ENCODE results near the gene LKAAEAR1.

Gene LKAAEAR1

DNA sequence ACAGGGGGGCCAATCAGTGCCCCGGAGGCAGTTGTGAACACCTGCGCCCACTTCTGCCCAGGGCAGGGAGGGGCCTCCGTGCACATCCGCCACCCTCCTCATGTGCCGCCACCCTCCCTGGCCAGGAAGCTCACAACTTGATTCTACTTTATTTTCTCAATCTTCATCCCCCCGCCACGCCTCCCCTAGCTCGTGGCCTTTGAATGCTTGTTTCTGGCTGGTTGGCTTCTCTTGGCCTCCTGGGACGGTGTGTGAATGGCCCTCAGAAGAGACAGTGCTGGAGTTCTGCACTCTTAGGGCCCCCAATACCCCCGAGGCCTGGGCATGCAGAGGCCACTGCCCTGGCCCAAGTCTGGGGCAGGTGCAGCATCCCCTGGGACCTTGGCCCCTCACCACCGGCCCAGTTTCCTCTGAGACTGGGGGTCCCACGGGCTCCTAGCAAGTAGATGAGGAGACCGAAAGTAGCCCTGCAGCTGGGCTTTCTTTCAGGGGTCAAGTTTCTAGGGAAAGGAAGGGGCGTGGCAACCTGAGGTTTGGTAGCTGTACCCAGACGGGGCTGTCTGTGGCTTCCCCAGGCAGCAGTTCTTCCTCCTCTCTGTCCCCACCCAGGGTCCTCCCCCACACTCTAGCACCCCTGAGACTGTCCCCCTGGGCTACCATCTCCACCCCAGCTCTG is 6.2 kb downstream of the LKAAEAR1 start:
- DNase-seq: no peak

DNA sequence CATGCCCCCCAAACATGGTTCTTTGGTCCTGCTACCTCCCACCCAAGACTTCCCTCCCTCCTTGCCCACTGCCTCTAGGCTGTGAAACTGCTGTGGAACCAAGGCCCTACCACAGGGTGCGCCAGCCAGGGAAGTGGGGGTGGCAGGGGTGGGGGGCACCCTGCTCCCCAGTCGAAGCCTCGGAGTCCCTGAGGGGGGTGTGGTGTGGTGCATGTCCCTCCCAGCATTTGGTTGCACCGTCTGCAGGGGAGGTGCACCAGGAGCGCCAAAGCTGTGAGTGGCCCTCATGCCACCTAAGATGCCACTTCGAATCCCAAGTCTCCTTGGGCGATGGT is 6.7 kb downstream of the LKAAEAR1 start:
- DNase-seq: no peak

DNA sequence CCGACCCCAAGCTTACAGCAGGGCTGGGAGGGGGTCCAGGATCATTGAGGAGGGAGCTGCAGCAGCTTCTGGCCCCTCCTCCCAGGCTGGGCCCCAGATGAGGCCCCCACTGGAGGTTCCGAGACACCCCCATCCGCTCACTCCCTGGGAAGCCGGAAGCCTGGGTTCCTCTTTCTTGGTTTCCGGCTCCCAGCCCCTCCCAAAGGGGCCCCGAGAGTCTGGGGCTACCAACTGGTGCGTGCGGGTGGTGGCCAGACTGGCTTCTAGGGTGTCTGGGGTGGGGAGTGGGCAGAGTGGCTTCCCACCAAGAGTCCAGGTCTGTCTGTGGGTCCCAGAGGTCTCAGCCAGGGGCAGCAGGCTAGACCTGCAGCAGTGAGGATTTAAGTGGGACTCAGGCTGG is 7.1 kb downstream of the LKAAEAR1 start:
- no peak for DNase-seq

DNA sequence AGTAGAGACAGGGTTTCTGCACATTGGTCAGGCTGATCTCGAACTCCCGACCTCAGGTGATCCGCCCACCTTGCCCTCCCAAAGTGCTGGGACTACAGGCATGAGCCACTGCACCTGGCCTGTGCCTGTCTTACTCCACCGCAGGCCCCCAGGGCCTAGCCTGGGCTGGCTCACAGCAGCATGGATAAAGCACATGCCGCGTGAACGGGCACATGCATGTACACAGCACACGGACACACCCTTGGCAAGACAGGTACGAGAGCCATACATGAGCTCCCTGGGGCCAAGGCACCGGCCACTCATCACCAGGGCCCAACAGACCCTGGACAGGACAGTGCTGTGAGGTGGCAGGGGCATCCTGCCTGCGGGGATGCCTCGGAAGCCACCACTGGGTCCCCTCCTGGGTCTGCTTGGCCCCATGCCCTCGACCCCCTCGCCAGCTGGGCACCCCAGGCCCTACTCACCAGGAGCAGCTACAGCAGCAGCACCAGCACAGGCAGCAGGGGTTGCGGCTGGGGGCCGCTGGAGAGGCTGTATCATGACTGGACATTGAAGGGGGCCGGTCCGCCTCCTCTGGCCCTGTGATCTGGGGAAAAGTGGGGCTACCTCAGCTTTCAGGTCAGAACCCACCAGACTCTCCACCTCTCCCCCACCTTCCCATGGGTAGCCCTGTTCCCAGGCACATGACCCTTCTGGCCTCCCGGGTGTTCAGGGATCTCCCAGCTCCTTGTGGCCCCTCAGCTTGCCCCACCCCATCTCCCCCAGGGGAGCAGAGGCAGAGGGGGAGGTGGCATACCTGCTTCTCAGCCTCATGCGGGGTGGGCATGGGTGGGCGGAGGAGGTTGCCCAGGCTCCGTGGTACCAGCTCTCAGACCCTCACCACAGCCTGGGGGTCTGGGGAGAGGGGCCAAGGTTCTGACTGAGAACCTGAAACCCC is 7.9 kb downstream of the LKAAEAR1 start:
- DNase-seq: no peak

DNA sequence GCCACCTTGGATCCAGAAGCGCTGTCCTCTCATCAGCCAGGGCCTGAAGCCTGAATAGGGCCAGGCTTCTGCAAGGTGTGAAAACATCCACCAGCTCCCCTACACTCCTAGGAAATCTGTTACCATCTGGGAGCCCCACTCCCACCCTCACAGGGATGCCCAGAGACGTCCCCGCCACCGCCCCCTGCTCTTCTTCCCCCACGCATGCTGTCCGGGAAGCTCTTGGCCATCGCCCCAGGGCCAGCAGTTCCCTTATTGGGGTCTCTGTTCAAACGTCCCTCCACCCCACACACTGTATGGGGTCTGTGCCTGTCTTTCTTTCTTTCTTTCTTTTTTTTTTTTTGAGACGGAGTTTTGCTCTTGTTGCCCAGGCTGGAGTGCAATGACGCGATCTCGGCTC is 8.6 kb downstream of the LKAAEAR1 start:
- no peak for DNase-seq

DNA sequence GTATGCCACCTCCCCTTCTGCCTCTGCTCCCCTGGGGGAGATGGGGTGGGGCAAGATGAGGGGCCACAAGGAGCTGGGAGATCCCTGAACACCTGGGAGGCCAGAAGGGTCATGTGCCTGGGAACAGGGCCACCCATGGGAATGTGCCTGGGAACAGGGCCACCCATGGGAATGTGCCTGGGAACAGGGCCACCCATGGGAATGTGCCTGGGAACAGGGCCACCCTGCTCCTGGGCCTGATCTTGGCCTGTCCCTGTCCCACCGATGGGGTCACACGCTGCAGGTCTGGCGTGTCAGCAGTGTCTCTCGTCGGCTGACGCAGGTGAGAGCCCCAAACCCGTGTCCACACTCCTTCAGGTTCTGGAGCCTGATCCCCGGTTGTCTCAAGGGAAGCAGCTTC is 9.2 kb downstream of the LKAAEAR1 start:
- no peak for DNase-seq

DNA sequence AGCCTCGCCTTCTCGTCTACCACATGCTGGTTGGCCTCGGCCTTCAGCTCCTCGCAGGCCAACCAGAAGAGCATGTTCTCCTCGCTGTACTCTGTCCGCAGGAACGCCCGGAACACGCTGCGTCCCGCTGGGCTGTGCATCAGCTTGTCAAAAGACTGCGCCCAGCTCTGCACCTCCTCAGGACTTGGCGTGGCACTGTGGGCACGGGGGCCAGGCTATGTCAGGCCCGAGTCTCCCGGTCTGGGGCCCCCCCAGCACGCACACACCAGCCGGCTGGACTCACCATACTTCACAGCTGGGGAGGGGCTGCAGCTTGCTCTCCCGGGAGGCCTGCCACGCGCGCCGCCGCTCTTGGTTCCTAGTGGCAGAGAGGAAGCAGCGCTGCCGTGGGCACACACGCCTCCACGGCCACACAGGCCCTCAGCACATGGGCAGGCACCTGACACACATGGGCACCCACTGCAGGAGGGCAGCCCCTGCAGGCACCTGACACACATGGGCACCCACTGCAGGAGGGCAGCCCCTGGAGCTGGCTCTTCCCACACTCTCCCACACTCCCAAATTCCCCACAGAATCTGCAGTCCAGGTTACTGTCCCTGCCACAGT is 9.9 kb downstream of the LKAAEAR1 start:
- DNase-seq: no peak

DNA sequence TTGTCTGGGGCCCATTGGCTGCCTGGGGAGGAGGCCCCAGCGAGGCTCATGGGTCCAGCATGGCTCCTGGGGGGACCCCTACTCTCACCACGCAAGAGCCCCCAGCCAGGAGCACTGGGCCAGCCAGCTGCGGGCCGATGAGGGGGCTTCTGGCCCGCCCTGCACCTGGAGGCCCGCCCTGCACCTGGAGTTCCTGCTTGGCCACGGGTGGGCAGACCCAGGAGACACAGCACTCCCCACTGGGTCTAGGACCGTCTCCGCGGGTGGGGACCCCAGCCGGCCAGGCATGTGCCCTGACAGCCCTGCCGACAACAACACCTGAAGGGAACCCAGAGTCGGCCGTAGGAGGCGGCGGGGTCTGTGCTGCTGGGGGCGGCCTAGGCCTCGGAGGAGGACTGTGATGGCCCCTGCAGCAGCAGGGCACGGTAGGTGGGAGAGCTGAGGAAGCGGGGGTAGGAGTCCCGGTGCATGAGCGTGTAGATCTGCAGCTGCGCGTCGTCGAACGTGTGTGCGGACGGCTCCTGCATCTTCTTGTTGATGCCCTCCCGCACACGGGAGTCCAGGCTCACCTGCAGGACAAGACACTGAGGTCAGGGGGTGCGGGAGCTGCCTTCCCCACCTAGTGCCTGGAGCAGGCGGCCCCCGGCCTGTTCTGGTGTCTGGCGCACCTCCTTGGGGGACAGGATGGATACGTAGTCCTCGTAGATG is 10.6 kb downstream of the LKAAEAR1 start:
- DNase-seq: no peak

DNA sequence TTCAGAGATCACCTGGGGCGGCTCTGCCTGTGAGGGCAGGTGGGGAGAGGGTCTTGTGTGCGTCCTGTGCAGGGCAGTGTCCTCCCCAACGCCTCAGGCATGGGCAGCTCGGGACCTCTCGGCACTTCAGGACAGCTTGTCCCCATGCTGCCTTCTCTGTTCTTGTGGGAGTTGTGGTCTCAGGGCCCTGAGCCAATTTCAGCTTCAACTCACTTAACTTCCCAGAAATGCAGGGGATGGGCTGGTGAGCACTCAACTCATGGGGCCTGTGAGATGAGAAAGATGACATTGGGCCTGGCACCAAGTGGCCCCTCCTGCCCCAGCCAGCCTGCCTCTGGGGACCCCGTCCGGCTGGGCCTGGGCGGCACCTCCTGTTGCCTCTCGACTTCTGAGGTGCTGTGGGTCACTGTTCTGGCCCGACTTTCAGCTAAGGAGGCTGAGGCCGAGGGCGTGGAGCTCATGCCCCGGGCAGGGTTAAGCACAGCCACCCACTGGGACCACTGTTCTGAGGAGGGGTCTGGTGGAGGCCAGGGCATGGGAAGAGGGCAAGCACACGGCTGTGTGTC is 11.6 kb downstream of the LKAAEAR1 start:
- no peak for DNase-seq

DNA sequence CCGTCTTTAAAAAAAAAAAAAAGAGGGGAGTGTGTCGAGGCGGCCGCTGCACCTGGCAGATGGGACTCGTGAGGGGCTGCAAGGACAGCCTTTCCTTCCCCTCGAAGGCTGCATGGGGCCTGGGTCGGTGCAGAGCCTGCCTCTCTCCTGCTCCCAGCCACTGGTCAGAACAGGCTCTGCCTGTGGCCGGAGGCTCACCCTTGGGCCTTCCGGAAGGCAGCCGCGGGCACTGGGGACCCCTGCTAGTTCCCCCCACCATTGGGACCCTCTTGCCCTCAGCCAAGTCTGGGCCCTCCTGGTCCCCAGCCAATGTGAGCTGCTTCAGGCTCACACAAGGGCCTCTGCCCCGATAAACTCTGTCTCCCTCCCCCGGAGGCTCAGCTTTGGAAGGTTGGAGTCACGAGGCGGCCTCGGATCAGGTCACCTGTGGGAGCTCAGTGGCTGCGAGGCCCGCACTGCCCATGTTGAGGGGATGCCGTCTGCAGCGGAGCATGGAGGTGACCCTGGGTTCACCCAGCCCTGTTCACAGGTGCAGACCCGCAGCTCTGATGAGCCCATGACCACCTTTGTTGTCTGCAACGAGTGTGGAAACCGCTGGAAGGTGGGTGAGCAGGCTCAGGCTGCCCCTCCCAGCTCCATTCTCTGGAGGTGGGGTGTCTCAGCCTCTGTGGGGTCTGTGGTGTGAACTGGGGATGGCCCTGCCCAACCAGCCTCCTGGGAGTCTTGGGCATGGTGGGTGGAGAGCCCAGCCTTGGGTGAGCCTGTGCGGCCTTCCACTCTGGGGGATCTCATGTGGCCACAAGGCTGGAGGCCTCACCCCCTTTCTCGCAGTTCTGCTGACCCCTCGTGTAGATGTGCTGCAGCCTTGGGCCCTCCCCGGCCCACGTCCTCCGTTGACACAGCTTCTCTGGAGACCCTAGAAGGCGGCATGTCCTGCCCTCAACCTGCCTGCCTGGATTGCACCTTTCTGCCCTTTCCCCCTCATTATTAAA is 12.6 kb downstream of the LKAAEAR1 start:
- no peak for DNase-seq

DNA sequence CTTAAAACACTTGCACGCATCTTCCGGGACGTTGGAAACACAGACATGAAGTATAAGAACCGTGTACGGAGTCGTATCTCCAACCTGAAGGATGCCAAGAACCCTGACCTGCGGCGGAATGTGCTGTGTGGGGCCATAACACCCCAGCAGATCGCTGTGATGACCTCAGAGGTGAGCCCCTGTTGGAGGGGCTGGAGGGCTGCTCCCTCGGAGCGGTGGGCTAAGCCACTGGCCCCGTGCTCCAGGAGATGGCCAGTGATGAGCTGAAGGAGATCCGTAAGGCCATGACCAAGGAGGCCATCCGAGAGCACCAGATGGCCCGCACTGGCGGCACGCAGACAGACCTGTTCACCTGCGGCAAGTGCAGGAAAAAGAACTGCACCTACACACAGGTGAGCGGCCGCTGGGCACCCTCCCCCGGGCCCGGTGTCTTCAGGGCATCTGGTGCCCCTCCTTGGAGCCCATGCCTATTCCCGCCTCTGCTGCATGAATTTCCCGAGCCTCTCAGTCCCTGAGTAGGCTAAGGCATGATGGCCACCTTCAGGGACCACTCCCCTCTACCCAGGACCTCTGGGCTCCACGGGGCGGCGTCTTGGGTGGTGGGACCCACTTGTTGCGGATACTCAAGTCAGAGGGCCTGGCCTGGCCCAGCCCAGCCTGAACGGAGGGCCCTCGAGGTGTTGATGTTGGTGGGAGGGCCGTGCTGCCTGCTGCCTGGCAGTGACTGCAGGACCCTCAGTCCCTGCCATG is 13.8 kb downstream of the LKAAEAR1 start:
- DNase-seq: no peak

DNA sequence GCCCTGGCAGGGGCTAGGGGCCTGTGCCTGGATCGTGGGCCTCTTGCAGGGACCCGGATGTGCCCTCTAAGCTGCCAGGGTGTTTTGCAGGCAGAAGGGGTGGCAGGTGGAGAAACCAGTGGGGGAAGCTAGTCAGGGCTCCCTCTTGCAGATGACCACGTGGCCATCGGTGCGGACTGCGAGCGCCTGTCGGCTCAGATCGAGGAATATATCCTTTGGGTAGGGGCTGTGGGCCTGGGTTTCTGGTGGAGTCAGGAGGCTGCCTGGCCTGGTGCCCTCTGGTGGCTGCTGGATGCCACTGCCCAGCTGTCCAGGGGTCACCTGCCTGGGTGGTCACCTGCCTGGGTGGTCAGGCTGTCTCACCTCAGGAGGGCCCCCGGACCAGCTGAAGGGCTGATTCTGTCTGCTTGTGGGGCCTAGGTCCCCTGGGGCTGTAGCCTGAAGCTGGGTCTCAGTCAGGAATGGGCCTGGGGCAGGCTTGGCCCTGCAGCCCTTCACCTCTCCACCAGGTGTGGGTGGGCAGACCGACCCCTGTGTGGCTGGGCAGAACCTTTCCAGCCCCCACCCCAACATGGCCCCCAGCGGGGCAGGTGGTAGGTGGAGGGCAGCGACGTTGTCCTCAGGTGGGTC is 14.5 kb downstream of the LKAAEAR1 start:
- DNase-seq: no peak

DNA sequence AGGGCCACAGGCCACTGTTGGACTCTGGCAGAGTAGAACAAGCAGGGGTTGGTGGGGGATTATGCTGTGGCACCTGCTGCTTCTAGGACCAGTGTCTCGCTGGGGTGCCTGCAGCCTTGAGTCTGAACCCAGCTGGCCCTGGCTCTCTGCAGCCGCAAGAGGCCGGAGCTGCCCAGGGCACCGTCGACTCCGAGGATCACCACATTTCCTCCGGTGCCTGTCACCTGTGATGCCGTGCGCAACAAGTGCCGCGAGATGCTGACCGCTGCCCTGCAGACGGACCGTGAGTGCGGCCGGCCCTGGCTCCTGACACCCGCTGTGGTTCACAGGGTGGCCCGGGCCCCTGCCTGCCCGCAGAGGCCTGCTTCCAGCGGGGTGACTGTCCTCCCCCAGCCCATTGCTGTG is 15.0 kb downstream of the LKAAEAR1 start:
- no peak for DNase-seq

DNA sequence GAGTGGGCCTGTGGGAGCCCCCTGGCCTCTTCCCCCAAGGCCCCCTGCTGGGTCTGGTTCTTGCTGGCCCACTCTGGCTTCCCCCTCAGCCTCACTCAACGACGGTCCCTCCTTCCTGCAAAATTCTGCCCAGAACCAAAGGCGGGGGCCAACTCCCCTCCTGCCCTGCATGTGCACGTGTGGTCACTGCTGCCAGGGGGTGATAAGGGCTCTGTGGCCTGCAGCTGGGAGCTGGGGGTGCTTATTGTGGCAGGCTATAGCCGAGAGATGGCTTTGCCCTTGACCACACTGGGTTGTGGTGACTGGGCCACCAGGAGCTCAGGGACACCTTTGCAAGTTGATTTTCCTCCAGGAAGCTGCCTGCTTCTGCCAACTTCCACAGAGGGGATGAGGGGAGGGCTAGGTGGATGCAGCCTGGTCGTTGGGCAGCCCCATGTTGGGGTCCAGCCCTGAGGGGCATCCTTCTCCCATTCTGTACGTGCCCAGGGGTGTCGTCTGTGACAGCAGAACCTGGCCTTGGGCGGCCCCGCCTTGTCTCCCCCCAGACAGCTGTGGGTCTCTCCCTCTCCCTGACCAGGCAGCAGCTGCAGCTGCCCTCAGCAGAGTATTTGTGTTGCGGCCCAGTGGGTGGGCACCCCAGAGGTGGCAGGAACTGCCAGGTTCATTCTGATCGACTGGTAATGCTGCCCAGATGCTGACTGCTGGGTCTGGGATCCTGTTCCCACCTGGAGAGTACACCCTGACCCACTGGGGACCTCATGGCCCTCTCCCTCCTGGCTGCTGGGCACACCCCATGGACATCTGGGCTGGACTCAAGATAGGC is 15.6 kb downstream of the LKAAEAR1 start:
- DNase-seq: no peak

DNA sequence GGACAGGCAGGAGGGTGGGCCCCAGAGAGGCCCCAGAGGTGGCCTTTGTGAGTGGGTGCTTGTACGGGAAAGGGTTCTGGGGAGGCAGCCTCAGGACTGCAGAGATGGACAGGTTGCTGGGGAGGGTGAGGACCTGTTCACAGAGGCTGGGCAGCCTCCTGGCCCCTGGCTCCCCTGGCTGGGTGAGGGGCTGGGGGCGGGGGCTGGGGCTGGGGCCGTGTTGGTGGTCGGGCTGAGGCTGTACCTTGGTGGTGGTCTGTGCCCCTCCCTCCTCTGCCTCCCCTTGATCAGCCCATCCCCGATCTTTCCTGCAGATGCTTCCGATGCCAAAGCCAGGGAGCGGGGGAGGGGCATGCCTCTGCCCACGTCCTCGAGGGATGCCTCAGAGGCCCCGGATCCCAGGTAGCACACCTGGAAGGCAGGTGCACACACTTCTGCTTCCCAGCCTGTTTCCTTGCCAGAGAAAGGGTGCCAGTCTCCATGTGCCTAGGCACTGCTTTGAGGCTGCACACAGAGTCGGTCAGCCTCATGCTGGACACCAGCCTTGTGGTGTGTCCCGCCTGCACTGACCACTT is 16.4 kb downstream of the LKAAEAR1 start:
- DNase-seq: no peak

DNA sequence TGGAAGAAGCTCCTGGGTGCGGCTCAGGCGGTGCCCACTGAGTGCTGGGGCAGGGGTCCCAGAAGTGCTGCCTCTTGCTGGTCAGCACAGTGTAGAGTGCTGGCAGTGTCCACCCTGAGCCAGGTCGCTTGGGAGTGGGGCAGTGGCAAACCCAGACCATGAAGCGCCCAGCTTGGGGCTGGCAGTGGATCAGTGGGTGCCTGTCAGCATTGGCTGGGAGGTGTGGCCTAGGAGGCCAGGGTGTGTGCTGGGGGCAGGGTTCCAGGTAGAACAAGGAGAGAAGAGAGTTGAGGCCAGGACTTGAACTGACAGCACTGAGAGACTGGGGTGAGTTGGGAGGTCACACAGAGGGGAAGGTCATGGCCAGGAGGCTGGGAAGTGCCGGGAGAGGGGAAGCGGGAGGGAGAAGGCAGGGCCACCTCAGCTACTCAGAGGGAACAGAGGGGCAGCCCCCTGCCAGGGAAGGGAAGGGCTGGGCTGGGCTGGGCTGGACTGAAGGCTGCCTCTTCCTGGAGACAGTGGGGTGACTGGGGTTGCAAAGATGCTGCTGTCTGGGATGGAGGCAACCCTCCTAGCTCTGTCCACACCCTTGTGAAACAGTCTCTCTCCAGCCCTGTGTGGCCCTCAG is 17.1 kb downstream of the LKAAEAR1 start:
- DNase-seq: no peak

DNA sequence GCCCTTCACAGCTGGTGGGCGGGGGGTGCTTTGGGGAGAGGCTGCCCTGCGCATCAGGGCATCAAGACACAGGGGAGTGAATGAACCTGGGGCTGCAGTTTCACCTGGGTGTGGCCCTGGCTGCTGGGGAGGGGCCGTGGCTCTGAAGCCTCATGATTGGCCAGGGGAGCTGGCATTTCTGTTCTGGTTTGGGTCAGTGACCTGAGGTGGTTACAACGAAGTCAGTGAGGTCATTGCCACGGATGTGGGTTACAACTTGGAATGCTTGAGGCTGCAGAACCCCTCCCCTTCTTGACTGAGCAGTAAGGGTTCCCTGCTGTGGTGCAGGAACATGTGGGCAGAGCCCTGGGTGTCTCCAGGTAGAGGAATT is 18.2 kb downstream of the LKAAEAR1 start:
- peak; percentile 61 for DNase-seq

DNA sequence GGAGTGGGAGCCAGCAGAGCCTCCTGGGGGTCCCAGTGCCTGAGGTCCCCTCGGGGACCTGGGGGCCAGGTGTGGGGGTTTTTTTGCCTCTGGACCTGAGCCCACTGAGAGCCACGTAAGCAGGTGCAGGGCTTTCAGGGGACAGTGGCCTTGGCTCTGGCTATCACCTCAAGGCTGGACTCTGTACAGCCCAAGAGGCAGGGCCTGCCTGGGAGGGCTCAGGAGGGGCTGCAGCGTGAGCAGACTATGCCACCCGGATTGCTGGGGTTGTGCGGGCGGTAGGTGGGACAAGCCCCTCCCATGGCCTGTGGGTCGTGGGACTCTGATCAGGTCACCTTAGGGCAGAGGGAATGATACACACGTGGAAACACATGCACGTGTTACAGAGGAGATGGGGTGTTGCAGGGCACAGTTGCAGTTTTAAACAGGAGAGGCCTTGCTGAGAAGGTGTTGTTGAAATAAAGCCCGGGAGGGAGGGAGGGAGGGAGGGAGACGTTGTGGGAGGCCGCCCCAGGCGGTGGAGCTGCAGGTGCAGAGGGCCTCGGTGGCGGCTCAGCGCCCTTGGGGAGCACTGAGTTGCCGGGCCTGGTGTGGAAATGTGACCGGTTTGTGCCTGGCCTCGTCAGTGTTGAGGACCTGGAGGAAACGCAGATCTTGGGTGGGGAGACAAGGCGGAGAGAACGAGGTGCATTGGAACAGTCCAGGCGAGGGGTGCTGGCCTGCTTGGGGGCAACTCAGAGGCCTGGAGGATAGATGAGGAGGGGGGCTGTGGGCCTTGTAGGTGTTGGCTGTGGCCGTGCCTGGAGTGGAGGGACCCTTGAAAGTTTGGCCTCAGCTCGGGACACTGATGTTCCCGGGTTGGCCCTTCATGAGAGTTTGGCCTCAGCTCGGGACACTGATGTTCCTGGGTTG is 18.9 kb downstream of the LKAAEAR1 start:
- no peak for DNase-seq
